ENCODE measurements around the gene TUB.

TUB gene

GRCh38 chr11:8047382-8047781 is 33.6 kb upstream of the TUB start:
- no peak for DNase-seq (ENCODE audit: low spot score)

GRCh38 chr11:8049084-8049483 is 31.9 kb upstream of the TUB start:
- no peak for DNase-seq (ENCODE audit: low spot score)

GRCh38 chr11:8055091-8055835 is 25.7 kb upstream of the TUB start:
- DNase-seq (ENCODE audit: low spot score): no peak

GRCh38 chr11:8055836-8056526 is 25.0 kb upstream of the TUB start:
- DNase-seq (ENCODE audit: low spot score): no peak

- peak; percentile 55 for DNase-seq (ENCODE audit: low spot score)
These were observed 24.1 kb upstream of the TUB start for GRCh38 chr11:8056810-8057463.

GRCh38 chr11:8058216-8058615 is 22.8 kb upstream of the TUB start:
- no peak for DNase-seq (ENCODE audit: low spot score)

- DNase-seq (ENCODE audit: low spot score): no peak
These were observed 22.0 kb upstream of the TUB start for GRCh38 chr11:8059030-8059429.

- no peak for DNase-seq (ENCODE audit: low spot score)
These were observed 21.4 kb upstream of the TUB start for GRCh38 chr11:8059571-8060011.

GRCh38 chr11:8060146-8060719 is 20.8 kb upstream of the TUB start:
- no peak for DNase-seq (ENCODE audit: low spot score)

GRCh38 chr11:8060801-8061554 is 20.0 kb upstream of the TUB start:
- peak; percentile 43 for DNase-seq (ENCODE audit: low spot score)

- no peak for DNase-seq (ENCODE audit: low spot score)
These were observed 19.2 kb upstream of the TUB start for GRCh38 chr11:8061555-8062428.

GRCh38 chr11:8062781-8063257 is 18.2 kb upstream of the TUB start:
- no peak for DNase-seq (ENCODE audit: low spot score)

GRCh38 chr11:8063324-8063723 is 17.7 kb upstream of the TUB start:
- peak; percentile 35 for DNase-seq (ENCODE audit: low spot score)

GRCh38 chr11:8065031-8065430 is 16.0 kb upstream of the TUB start:
- no peak for DNase-seq (ENCODE audit: low spot score)

- DNase-seq (ENCODE audit: low spot score): no peak
These were observed 14.7 kb upstream of the TUB start for GRCh38 chr11:8066036-8066910.

GRCh38 chr11:8066911-8067455 is 14.0 kb upstream of the TUB start:
- no peak for DNase-seq (ENCODE audit: low spot score)

- DNase-seq (ENCODE audit: low spot score): no peak
These were observed 13.5 kb upstream of the TUB start for GRCh38 chr11:8067567-8067928.

GRCh38 chr11:8067929-8068575 is 13.0 kb upstream of the TUB start:
- no peak for DNase-seq (ENCODE audit: low spot score)

- peak; percentile 81 for DNase-seq (ENCODE audit: low spot score)
These were observed 12.3 kb upstream of the TUB start for GRCh38 chr11:8068605-8069221.

All from AG08396 (cell line).